Ovary (tissue), 9 donors: ENCODE data around the gene PLEKHA8. TPM values are rescaled to one million over a fixed set of nuclear protein-coding genes. Genes with fewer than 3 reads are reported as not detected.

ENCODE experiments used
- DNase-seq, 5 donors: peaks; one replicate each; pipeline ENCODE4 v3.0.0-alpha.2; 2019 to 2020
- H3K27ac ChIP-seq, 2 donors: fragments of 200-600 bp; one replicate each; pipeline versions ENCODE4 v1.5.1 to v1.8.0; 2019 to 2022
- H3K27me3 ChIP-seq: fragments of 200-600 bp; one replicate; pipeline ENCODE4 v1.8.0; 2022
- H3K36me3 ChIP-seq: fragments of 200-600 bp; sonication (generic); one replicate; pipeline ENCODE4 v1.5.1; 2019
- H3K4me1 ChIP-seq: one replicate; pipeline ENCODE4 v1.8.1; 2013; ENCODE audit warnings: mild to moderate bottlenecking, moderate library complexity; ENCODE audit not compliant: insufficient read depth
- H3K4me3 ChIP-seq: fragments of 200-600 bp; sonication (generic); one replicate; pipeline ENCODE4 v1.5.1; 2017
- H3K9me3 ChIP-seq, 2 donors: fragments of 200-600 bp in 1 of 2; sonication (generic) in 1 of 2; one replicate each; pipeline versions ENCODE4 v1.5.1 to v1.8.1; 2013 to 2019; ENCODE audit warnings: mild to moderate bottlenecking in 1 of 2, moderate library complexity in 1 of 2
- CTCF ChIP-seq, 3 donors: fragments of 450-650 bp in 2 of 3; fragments of 200-600 bp in 1 of 3; IDR thresholded peaks; one replicate each; pipeline versions ENCODE4 v1.5.1 to v1.8.0; 2016 to 2022; ENCODE audit warnings: antibody characterized with exemption in 3 of 3, mild to moderate bottlenecking in 1 of 3
- EP300 ChIP-seq: sonication (generic); formaldehyde crosslinking; IDR thresholded peaks from one replicate; pipeline ENCODE4 v1.6.1; 2017; ENCODE audit warnings: antibody characterized with exemption
- POLR2A ChIP-seq: fragments of 450-650 bp; IDR thresholded peaks from one replicate; pipeline ENCODE4 v1.6.1; 2017; ENCODE audit warnings: antibody characterized with exemption, mild to moderate bottlenecking, moderate library complexity
- WGBS, 3 donors: extraction: QIAGEN DNeasy Blood & Tissue Kit in 1 of 3; methylation state at CpG; one replicate each; pipeline versions ENCODE4 v1.1.5 to v1.1.7; 2013 to 2017; 5-methylcytosine and 5-hydroxymethylcytosine counted together
- intact Hi-C, 4 donors: fragments of 100-400 bp; cut with DNase I; formaldehyde crosslinking; loops; one replicate each; pipeline versions ENCODE4 v1.11.0 to v1.15.1; 2022 to 2023
- polyA plus RNA-seq, 2 donors: library from polyadenylated mRNA; stranded (reverse); fragments of 200-250 nt in 1 of 2; fragments of 350-450 nt in 1 of 2; fragmentation: Illumina TruSeq in 1 of 2; extraction: RNeasy Lipid Tissue Mini Kit (QIAGEN cat#74804) in 1 of 2; gene quantifications; one replicate each; pipeline ENCODE4 v1.2.3, GENCODE V29; 2013 to 2014
- total RNA-seq, 7 donors: library from RNA; depleted of rRNA in 2 of 7; stranded (reverse); fragments of >200 nt in 2 of 7; fragmentation: NEBNext Ultra II Directional in 3 of 7; extraction: Animal tissue kit (Norgen Biotek cat#: 25700) in 3 of 7; gene quantifications; one replicate each; pipeline versions ENCODE4 v1.1.0 to v1.2.4, GENCODE V29; 2016 to 2023
- donor health status: DM: no; HTN: no; CAD: no; lungs with moderate emphysema.
- donor health status: DM: no; HTN: no; CAD: no.
- donor health status: Bipolar disorder and iron deficiency.
- donor health status: DM: yes; HTN: yes; CAD: no.
- donor health status: DM: no; HTN: no; CAD: no.
- donor health status: DM: yes; HTN: yes; CAD: no.

Gene PLEKHA8
- total and polyA plus RNA-seq, 9 donors, result 3.1 to 12.8 (median 10.0) TPM

- TF ChIP-seq CTCF (IDR thresholded peaks at IDR 0.05), result peak in 1 of 3 donors; percentile 13
- no peak for TF ChIP-seq EP300
- TF ChIP-seq POLR2A, result peak; percentile 22
- WGBS, 3 donors, result 0 to 1% (median 0%) methylated on average over 69 to 93 of the region's 93 CpGs
- peak; percentile 68 to 83 (median 79) for DNase-seq
- H3K4me1 ChIP-seq, result peaks cover 5% of the 10 kb centered on the region
- H3K27me3 ChIP-seq, result no peaks in the 10 kb centered on the region
- intact Hi-C loops, result no loop called here
- H3K4me3 ChIP-seq, result peak overlapping the region; percentile 78
- H3K36me3 ChIP-seq, result no peaks in the 10 kb centered on the region
- no peaks in the 10 kb centered on the region for H3K9me3 ChIP-seq
- peak overlapping the region; percentile 86 to 92 for H3K27ac ChIP-seq
Measured at GRCh38 chr7:30135301-30136116, 107.3 kb downstream of the PLEKHA8 start.

- TF ChIP-seq POLR2A, result no peak
- TF ChIP-seq EP300, result no peak
- no peak for TF ChIP-seq CTCF (IDR thresholded peaks at IDR 0.05)
- Histone ChIP-seq H3K9me3 (no peaks in the 10 kb centered on the region), H3K36me3 (no peaks in the 10 kb centered on the region), H3K4me3 (peak overlapping the region; percentile 78), H3K27ac (peak overlapping the region; percentile 86 to 92), H3K27me3 (no peaks in the 10 kb centered on the region), H3K4me1 (peaks cover 5% of the 10 kb centered on the region)
- intact Hi-C loops, result no loop called here
- peak in 2 of 5 donors; percentile 51 to 52 for DNase-seq
- WGBS, 3 donors, result 5 to 12% (median 10%) methylated on average over 36 of the region's 36 CpGs
Measured at GRCh38 chr7:30136117-30136731, 108.0 kb downstream of the PLEKHA8 start.

- TF ChIP-seq POLR2A (no peak), CTCF (IDR thresholded peaks at IDR 0.05) (no peak)
- DNase-seq, result no peak
- H3K4me3 ChIP-seq, result peak overlapping the region; percentile 78
- no peaks in the 10 kb centered on the region for H3K27me3 ChIP-seq
- H3K36me3 ChIP-seq, result no peaks in the 10 kb centered on the region
- H3K9me3 ChIP-seq, result no peaks in the 10 kb centered on the region
- H3K4me1 ChIP-seq, result peaks cover 5% of the 10 kb centered on the region
- WGBS, 3 donors, result 79 to 84% (median 80%) methylated on average over 7 of the region's 7 CpGs
- intact Hi-C loops, result no loop called here
- no peak overlapping the region for H3K27ac ChIP-seq
Measured at GRCh38 chr7:30136743-30137485, 108.7 kb downstream of the PLEKHA8 start.

- no peak overlapping the region for H3K27ac ChIP-seq
- intact Hi-C loops, result loop anchor here in 1 of 4 donors (5.0 kb wide), 1 partner anchor 1733 kb away; no protein-coding TSS in a partner anchor
- WGBS, 3 donors, result 57 to 59% (median 58%) methylated on average over 4 of the region's 4 CpGs
- no peak for DNase-seq
- peaks cover 5% of the 10 kb centered on the region for H3K4me1 ChIP-seq
- no peaks in the 10 kb centered on the region for H3K9me3 ChIP-seq
- H3K4me3 ChIP-seq, result no peak overlapping the region
- H3K36me3 ChIP-seq, result no peaks in the 10 kb centered on the region
- H3K27me3 ChIP-seq, result no peaks in the 10 kb centered on the region
- TF ChIP-seq CTCF (IDR thresholded peaks at IDR 0.05) (no peak), POLR2A (no peak), EP300 (no peak)
Measured at GRCh38 chr7:30139836-30140384, 111.7 kb downstream of the PLEKHA8 start.
